AG04449 (cell line): Measurements from ENCODE around the gene KMT2D.

Experiments used
- CTCF ChIA-PET: fragments of 350-600 bp; formaldehyde crosslinking; extraction: SDS; loops from one replicate; lab custom pipeline; 2021; ENCODE audit warnings: antibody characterized with exemption; lab: Yijun Ruan, JAX
- POLR2A ChIA-PET: fragments of 400-600, 350-600 bp; formaldehyde crosslinking; extraction: SDS; loops from one replicate; lab custom pipeline; 2020; ENCODE audit warnings: antibody characterized with exemption, inconsistent platforms; lab: Yijun Ruan, JAX
- DNase-seq: peaks from one replicate; pipeline ENCODE4 v3.0.0-alpha.2; 2010; ENCODE audit warnings: low read depth, low spot score
- H3K4me3 ChIP-seq: 2 replicates; pipeline ENCODE4 v1.5.1; 2011; ENCODE audit warnings: low read depth, mild to moderate bottlenecking, control low read depth, low read length
- CTCF ChIP-seq: IDR thresholded peaks from one replicate; pipeline ENCODE4 v1.5.1; 2011; ENCODE audit warnings: mild to moderate bottlenecking, moderate library complexity, low read length, control low read depth, inconsistent platforms; ENCODE audit not compliant: insufficient read depth; ENCODE audit errors: missing control alignments

The KMT2D gene

DNA sequence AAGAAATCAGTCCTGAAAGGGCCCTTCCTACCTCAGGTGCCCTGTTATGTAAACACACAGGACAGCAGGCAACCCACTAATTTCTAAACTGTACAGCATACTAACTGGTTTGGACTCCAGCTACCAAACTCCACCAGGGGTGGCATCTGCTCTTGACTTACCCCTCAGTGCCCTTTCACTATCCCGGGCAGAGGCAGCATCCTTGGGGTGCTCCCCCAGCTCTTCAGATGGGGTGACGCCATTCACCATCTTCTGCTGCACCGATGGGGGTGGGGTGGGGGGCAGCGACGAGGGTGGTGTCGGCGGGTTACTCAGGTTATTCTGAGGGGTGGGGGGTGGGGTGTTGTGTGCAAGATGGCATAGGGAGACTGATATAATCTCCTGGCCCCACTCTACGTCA is 30.5 kb downstream of the KMT2D start:
- no peak overlapping the region for H3K4me3 ChIP-seq
- ChIA-PET POLR2A (no interaction called here), CTCF (interaction anchor here (0.8 to 5.2 kb wide), 5 partner anchors 9 to 58 kb away, joined by 3 to 58 read pairs (median 6); no protein-coding TSS in a partner anchor)
- no peak for DNase-seq
- TF ChIP-seq CTCF: no peak

GRCh38 chr12:49028666-49029275 is 31.8 kb downstream of the KMT2D start:
- CTCF ChIA-PET: interaction anchor here (0.6 to 5.2 kb wide), 5 partner anchors 8 to 91 kb away, joined by 3 to 58 read pairs (median 4); no protein-coding TSS in a partner anchor
- DNase-seq: no peak
- no peak for TF ChIP-seq CTCF
- POLR2A ChIA-PET: interaction anchor here (0.6 to 1.0 kb wide), 2 partner anchors 9 to 41 kb away, joined by 3 to 4 read pairs; partner anchors contain the start of gene RHEBL1
- H3K4me3 ChIP-seq: no peak overlapping the region

DNA sequence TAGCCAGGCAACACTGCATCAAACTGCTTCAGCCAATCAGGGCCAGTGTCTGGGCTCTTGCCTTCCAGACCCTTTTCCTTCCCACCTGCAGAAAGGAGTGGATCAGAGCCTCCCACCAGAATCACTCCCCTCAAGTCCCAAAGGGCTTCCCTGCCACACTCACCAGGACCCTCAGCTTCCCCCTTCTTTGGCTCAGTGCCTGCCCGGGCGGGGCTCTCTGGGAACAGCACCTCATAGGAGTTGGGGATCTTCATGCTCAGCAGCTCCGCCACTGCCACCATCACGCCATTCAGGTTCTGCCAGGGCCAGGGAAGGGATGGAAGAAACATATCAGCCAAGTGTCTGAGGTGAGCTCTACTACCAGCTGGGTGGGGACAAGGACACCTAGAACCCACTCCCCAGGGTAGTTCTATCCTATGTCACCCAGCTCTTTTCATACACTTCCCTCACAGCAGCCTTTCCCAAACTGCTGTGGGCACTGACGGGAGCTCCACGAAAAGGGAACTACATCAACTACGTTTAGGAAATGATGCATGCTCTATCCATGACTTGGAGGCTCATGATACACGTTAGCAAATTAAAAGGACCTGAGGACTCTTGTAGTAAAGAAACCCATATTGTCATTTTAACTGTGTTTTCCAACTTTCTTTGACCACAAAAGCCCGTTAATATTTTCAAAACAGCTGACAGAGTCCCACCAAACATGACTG is 32.6 kb downstream of the KMT2D start:
- TF ChIP-seq CTCF: no peak
- ChIA-PET POLR2A (no interaction called here), CTCF (interaction anchor here (0.6 to 4.8 kb wide), 8 partner anchors 8 to 92 kb away, joined by 3 to 58 read pairs (median 4); no protein-coding TSS in a partner anchor)
- H3K4me3 ChIP-seq: no peak overlapping the region
- DNase-seq: no peak

DNA sequence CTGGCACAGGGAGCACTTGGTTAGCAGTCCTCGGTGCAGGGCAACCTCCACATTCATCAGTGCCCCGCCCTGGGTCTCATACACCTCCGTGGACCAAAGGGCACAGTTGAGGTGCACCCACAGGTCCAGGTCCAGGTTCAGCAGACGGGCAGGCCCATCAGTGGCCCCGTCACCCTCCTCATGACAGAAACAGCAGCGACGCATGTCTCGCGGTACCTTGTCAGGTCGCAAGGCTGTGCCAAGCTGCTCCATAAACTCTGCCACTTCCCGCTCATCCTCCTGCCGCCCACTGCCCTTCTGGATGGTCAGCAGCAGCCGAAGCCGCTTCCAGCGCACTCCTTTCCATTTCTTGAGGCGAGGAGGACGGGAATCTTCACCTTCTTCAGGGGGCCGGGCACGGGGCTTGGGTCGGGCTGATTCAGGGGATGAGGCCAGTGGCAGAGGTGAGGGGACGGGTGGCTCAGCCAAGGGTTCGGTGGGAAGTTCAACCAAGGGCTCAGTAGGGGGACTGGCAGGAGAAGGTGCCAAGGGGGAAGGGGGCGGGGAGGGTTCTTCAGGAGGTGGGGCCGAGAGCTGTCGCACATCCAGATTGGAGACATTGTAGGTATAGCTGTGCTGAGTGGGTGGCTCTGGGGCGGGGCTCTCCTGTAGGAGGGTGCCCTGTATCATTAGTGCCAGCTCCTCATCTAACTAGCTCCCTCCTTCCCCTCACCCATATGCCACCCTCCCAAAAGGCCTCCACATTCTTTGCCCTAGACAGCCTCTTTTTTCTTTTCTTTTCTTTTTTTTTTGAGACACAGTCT is 33.7 kb downstream of the KMT2D start:
- no peak for DNase-seq
- no peak overlapping the region for H3K4me3 ChIP-seq
- ChIA-PET CTCF (interaction anchor here (1.2 to 2.6 kb wide), 4 partner anchors 9 to 61 kb away, joined by 4 to 15 read pairs (median 4); no protein-coding TSS in a partner anchor), POLR2A (no interaction called here)
- no peak for TF ChIP-seq CTCF

DNA sequence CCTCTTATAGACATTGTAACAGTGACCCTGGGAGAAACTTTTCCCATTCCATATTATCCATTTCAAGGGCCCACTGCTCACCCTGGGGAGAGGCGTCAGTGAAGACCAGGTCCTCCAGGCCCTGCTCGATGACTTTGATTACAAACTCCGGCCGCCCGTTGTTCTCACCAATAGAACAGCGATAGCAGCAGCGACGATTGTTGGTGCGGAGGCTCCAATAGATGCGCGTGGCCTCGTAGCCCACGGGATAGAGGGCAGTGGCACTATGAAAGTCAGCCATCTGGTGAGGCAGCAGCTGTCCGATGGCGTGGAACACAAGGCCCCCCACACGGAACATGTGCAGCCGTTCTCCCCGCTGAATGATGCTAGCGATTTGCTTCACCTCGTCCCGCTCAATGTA is 34.5 kb downstream of the KMT2D start:
- ChIA-PET POLR2A (no interaction called here), CTCF (interaction anchor here (2.6 kb wide), 1 partner anchor 18 kb away, joined by 15 read pairs; no protein-coding TSS in a partner anchor)
- no peak for DNase-seq
- H3K4me3 ChIP-seq: no peak overlapping the region
- no peak for TF ChIP-seq CTCF
